Sigmoid colon (tissue), 7 donors: ENCODE results near the gene HELZ2. TPM values are rescaled to one million over a fixed set of nuclear protein-coding genes. Genes with fewer than 3 reads are reported as not detected.

Experiments
- DNase-seq: peaks from one replicate; pipeline ENCODE4 v3.0.0-alpha.2; 2019
- H3K27ac ChIP-seq, 4 donors: fragments of 200-600 bp; sonication (generic); one replicate each; pipeline ENCODE4 v1.5.1; 2016 to 2019; ENCODE audit warnings: mild to moderate bottlenecking in 1 of 4
- H3K27me3 ChIP-seq, 3 donors: fragments of 200-600 bp; sonication (generic); one replicate each; pipeline ENCODE4 v1.5.1; 2019; ENCODE audit warnings: mild to moderate bottlenecking in 1 of 3
- H3K36me3 ChIP-seq, 4 donors: fragments of 200-600 bp; sonication (generic); one replicate each; pipeline ENCODE4 v1.5.1; 2016 to 2019
- H3K4me1 ChIP-seq, 4 donors: fragments of 200-600 bp; sonication (generic); one replicate each; pipeline ENCODE4 v1.5.1; 2017 to 2019
- H3K4me3 ChIP-seq, 4 donors: fragments of 200-600 bp; sonication (generic); one replicate each; pipeline ENCODE4 v1.5.1; 2017 to 2019; ENCODE audit warnings: mild to moderate bottlenecking in 2 of 4, moderate library complexity in 1 of 4
- H3K9me3 ChIP-seq, 4 donors: fragments of 200-600 bp in 3 of 4; sonication (generic) in 3 of 4; one replicate each; pipeline versions ENCODE4 v1.5.1 to v1.6.1; 2013 to 2019
- CTCF ChIP-seq, 4 experiments: fragments of 450-650 bp in 3 of 4; fragments of 200-600 bp in 1 of 4; IDR thresholded peaks; one replicate each; pipeline ENCODE4 v1.5.1; 2016 to 2019; ENCODE audit warnings: antibody characterized with exemption in 4 of 4, mild to moderate bottlenecking in 3 of 4, moderate library complexity in 2 of 4
- EP300 ChIP-seq, 4 donors: sonication (generic); formaldehyde crosslinking; IDR thresholded peaks; one replicate each; pipeline ENCODE4 v1.6.1; 2017; ENCODE audit warnings: antibody characterized with exemption in 4 of 4
- POLR2A ChIP-seq, 2 donors: fragments of 450-650 bp; IDR thresholded peaks; one replicate each; pipeline ENCODE4 v1.6.1; 2016; ENCODE audit warnings: antibody characterized with exemption in 2 of 2, mild to moderate bottlenecking in 2 of 2, moderate library complexity in 2 of 2
- POLR2AphosphoS5 ChIP-seq, 4 donors: sonication (generic); formaldehyde crosslinking; IDR thresholded peaks; one replicate each; pipeline ENCODE4 v1.6.1; 2017; ENCODE audit warnings: antibody characterized with exemption in 4 of 4
- WGBS, 2 donors: extraction: QIAGEN DNeasy Blood & Tissue Kit; methylation state at CpG; one replicate each; pipeline ENCODE4 v1.1.7; 2013; 5-methylcytosine and 5-hydroxymethylcytosine counted together
- intact Hi-C: fragments of 100-400 bp; cut with DNase I; formaldehyde crosslinking; loops from one replicate; pipeline ENCODE4 v1.15.1; 2023
- polyA plus RNA-seq, 3 donors: library from polyadenylated mRNA; stranded (reverse); fragments of 200-250 nt; gene quantifications; one replicate each; pipeline ENCODE4 v1.2.3, GENCODE V29; 2013
- total RNA-seq, 4 donors: library from RNA; depleted of rRNA; stranded (reverse); fragments of >200 nt; gene quantifications; one replicate each; pipeline ENCODE4 v1.1.0, GENCODE V29; 2016
- donor health status: healthy with polysubstance abuse.
- donor health status: Bipolar disorder and iron deficiency.
- donor health status: healthy.

Gene HELZ2
- total and polyA plus RNA-seq, 7 donors = 1.2 to 48.1 (median 13.6) TPM

- Histone ChIP-seq H3K27me3 (peaks cover 10 to 64% (median 52%) of the 10 kb centered on the region in 3 donors), H3K27ac (no peak overlapping the region), H3K36me3 (no peaks in the 10 kb centered on the region), H3K4me3 (no peak overlapping the region), H3K4me1 (peaks cover 0 to 14% (median 11%) of the 10 kb centered on the region in 4 donors), H3K9me3 (no peaks in the 10 kb centered on the region)
- no peak for DNase-seq
- intact Hi-C loops = no loop called here
- TF ChIP-seq POLR2AphosphoS5 (IDR thresholded peaks at IDR 0.05) = no peak
- no peak for TF ChIP-seq EP300 (IDR thresholded peaks at IDR 0.05)
- no peak for TF ChIP-seq CTCF (IDR thresholded peaks at IDR 0.05)
- TF ChIP-seq POLR2A (IDR thresholded peaks at IDR 0.05) = no peak
- 31 to 38% methylated on average over 15 of the region's 15 CpGs for WGBS, 2 donors
These were observed 21.4 kb downstream of the HELZ2 start for GRCh38 chr20:63552481-63553249.

- 65 to 69% methylated on average over 9 of the region's 9 CpGs for WGBS, 2 donors
- Histone ChIP-seq H3K36me3 (no peaks in the 10 kb centered on the region), H3K4me1 (peaks cover 0 to 14% (median 11%) of the 10 kb centered on the region in 4 donors), H3K4me3 (no peak overlapping the region), H3K9me3 (no peaks in the 10 kb centered on the region), H3K27ac (no peak overlapping the region), H3K27me3 (peaks cover 10 to 80% (median 67%) of the 10 kb centered on the region in 3 donors)
- TF ChIP-seq POLR2AphosphoS5 (IDR thresholded peaks at IDR 0.05) = no peak
- TF ChIP-seq POLR2A (IDR thresholded peaks at IDR 0.05) = no peak
- no peak for TF ChIP-seq CTCF (IDR thresholded peaks at IDR 0.05)
- no peak for TF ChIP-seq EP300 (IDR thresholded peaks at IDR 0.05)
- no peak for DNase-seq
- intact Hi-C loops = no loop called here
These were observed 23.0 kb downstream of the HELZ2 start for GRCh38 chr20:63551068-63551467.

- no peaks in the 10 kb centered on the region for H3K36me3 ChIP-seq
- peaks cover 10 to 82% (median 72%) of the 10 kb centered on the region in 3 donors for H3K27me3 ChIP-seq
- DNase-seq = no peak
- 77 to 84% methylated on average over 18 of the region's 18 CpGs for WGBS, 2 donors
- intact Hi-C loops = no loop called here
- no peak for TF ChIP-seq EP300 (IDR thresholded peaks at IDR 0.05)
- TF ChIP-seq POLR2AphosphoS5 (IDR thresholded peaks at IDR 0.05) = no peak
- no peak for TF ChIP-seq POLR2A (IDR thresholded peaks at IDR 0.05)
- TF ChIP-seq CTCF (IDR thresholded peaks at IDR 0.05) = no peak
- H3K9me3 ChIP-seq = no peaks in the 10 kb centered on the region
- H3K27ac ChIP-seq = no peak overlapping the region
- peaks cover 0 to 14% (median 11%) of the 10 kb centered on the region in 4 donors for H3K4me1 ChIP-seq
- H3K4me3 ChIP-seq = no peak overlapping the region
These were observed 24.3 kb downstream of the HELZ2 start for GRCh38 chr20:63549679-63550282.

- H3K4me1 ChIP-seq = peaks cover 0 to 8% (median 7%) of the 10 kb centered on the region in 4 donors
- H3K9me3 ChIP-seq = no peaks in the 10 kb centered on the region
- no peak for DNase-seq
- no peaks in the 10 kb centered on the region for H3K36me3 ChIP-seq
- intact Hi-C loops = no loop called here
- no peak overlapping the region for H3K27ac ChIP-seq
- no peak for TF ChIP-seq POLR2A (IDR thresholded peaks at IDR 0.05)
- no peak for TF ChIP-seq CTCF (IDR thresholded peaks at IDR 0.05)
- TF ChIP-seq EP300 (IDR thresholded peaks at IDR 0.05) = no peak
- no peak for TF ChIP-seq POLR2AphosphoS5 (IDR thresholded peaks at IDR 0.05)
- 22 to 29% methylated on average over 19 to 24 of the region's 25 CpGs for WGBS, 2 donors
- H3K4me3 ChIP-seq = no peak overlapping the region
- peaks cover 4 to 82% (median 68%) of the 10 kb centered on the region in 3 donors for H3K27me3 ChIP-seq
These were observed 25.0 kb downstream of the HELZ2 start for GRCh38 chr20:63549019-63549418.
